ENCODE results near the gene NEURL1B. TPM values are rescaled to one million over a fixed set of nuclear protein-coding genes. Genes with fewer than 3 reads are reported as not detected.

The NEURL1B gene
- polyA plus RNA-seq, 1 of the 3 experiments (the other 2 are of a cell fraction), result 2.8 TPM

DNA sequence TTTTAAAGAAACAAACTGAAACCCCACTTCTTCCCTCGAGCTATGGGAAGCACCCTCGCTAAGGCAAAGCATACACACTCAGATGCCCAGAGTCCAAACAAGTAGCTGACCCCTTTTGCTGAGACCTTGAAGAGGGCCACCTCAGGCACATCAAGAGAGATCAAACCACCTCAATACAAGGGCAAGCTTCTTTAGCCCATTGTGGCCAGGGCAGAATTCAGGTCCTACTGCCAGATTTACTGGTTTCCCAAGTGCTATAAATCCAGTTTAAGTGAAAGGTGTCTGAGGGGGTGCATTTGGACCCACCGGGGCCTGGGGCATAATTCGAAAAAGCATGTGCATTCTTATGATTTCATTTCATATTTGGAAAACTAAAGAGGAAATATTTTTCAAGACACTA, 40.4 kb downstream of the NEURL1B start:
- POLR2A ChIA-PET, result no interaction called here
- no peaks in the 10 kb centered on the region for H3F3A ChIP-seq (replicated peaks; ENCODE audit: insufficient read depth)
- H3K4me2 ChIP-seq, result no peak overlapping the region
- no peak overlapping the region for H3K27ac ChIP-seq (ENCODE audit: low read depth in 2 of 2, low read length in 1 of 2)
- CTCF ChIA-PET, result interaction anchor here (0.6 to 1.5 kb wide), 3 partner anchors 15 to 202 kb away, joined by 3 to 4 read pairs (median 4); no protein-coding TSS in a partner anchor
- H4K20me1 ChIP-seq (ENCODE audit: insufficient read depth), result no peaks in the 10 kb centered on the region
- DNase-seq, result no peak
- 92% methylated on average over 4 of the region's 4 CpGs for WGBS (ENCODE audit: low lambda C conversion rate)
- H3K9ac ChIP-seq, result no peak overlapping the region
- peaks cover 0 to 5% of the 10 kb centered on the region in 2 experiments; a peak in 1 of 4 replicates for H3K4me1 ChIP-seq (ENCODE audit: control insufficient read depth in 1 of 2, insufficient read depth in 2 of 2, low read depth in 1 of 2, low read length in 1 of 2)
- H3K27me3 ChIP-seq (ENCODE audit: insufficient read depth), result no peaks in the 10 kb centered on the region
- no peaks in the 10 kb centered on the region for H3K9me3 ChIP-seq
- H3K36me3 ChIP-seq (replicated peaks in 1 of 2; ENCODE audit: control insufficient read depth in 1 of 2, insufficient read depth in 2 of 2, low read length in 1 of 2), result no peaks in the 10 kb centered on the region
- no peak overlapping the region for H3K4me3 ChIP-seq (ENCODE audit: low read depth in 2 of 2, low read length in 1 of 2)
- no peaks in the 10 kb centered on the region for H3K79me2 ChIP-seq (ENCODE audit: insufficient read depth)
- TF ChIP-seq ELF1 (IDR thresholded peaks at IDR 0.05) (no peak), EP300 (IDR thresholded peaks at IDR 0.05; ENCODE audit: borderline replicate concordance in 1 of 2, low read depth in 1 of 2, low read length in 1 of 2) (no peak), CHD2 (IDR thresholded peaks at IDR 0.05; ENCODE audit: low read length, partially characterized antibody) (no peak), FOSL2 (IDR thresholded peaks at IDR 0.05; ENCODE audit: borderline replicate concordance, low read depth) (no peak), FOXM1 (IDR thresholded peaks at IDR 0.05; ENCODE audit: low read depth) (no peak), NRF1 (IDR thresholded peaks at IDR 0.05; ENCODE audit: low read depth, low read length) (no peak)
- TF ChIP-seq, protein P1, sequence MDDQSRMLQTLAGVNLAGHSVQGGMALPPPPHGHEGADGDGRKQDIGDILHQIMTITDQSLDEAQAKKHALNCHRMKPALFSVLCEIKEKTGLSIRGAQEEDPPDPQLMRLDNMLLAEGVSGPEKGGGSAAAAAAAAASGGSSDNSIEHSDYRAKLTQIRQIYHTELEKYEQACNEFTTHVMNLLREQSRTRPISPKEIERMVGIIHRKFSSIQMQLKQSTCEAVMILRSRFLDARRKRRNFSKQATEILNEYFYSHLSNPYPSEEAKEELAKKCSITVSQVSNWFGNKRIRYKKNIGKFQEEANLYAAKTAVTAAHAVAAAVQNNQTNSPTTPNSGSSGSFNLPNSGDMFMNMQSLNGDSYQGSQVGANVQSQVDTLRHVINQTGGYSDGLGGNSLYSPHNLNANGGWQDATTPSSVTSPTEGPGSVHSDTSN (IDR thresholded peaks at IDR 0.05), result no peak
- H2AFZ ChIP-seq (ENCODE audit: low read depth), result no peak overlapping the region
- no peaks in the 10 kb centered on the region for H3K9me2 ChIP-seq

DNA sequence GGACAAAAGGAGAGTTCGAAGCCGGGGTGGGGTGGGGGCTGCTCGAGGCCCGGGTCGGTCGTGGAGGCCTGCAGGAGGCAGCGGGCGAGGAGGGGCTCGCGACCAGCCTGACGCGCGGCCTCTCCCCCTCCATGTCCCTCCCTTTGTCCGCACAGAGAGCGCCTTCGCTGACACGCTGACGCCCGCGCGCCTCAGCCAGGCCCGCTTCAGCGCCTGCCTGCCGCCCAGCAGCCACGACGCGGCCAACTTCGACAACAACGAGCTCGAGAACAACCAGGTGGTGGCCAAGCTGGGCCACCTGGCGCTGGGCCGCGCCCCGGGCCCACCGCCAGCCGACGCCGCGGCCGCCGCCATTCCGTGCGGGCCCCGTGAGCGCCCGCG, 42.2 kb downstream of the NEURL1B start:
- DNase-seq, result no peak
- Histone ChIP-seq H3K9ac (no peak overlapping the region), H3K36me3 (replicated peaks in 1 of 2; ENCODE audit: control insufficient read depth in 1 of 2, insufficient read depth in 2 of 2, low read length in 1 of 2) (no peaks in the 10 kb centered on the region), H3K27me3 (ENCODE audit: insufficient read depth) (no peaks in the 10 kb centered on the region), H3K4me2 (no peak overlapping the region), H3K27ac (ENCODE audit: low read depth in 2 of 2, low read length in 1 of 2) (no peak overlapping the region), H4K20me1 (ENCODE audit: insufficient read depth) (no peaks in the 10 kb centered on the region), H2AFZ (ENCODE audit: low read depth) (no peak overlapping the region), H3K9me3 (no peaks in the 10 kb centered on the region), H3K4me1 (ENCODE audit: control insufficient read depth in 1 of 2, insufficient read depth in 2 of 2, low read depth in 1 of 2, low read length in 1 of 2) (peaks cover 0 to 9% of the 10 kb centered on the region in 2 experiments; a peak in 1 of 4 replicates), H3K4me3 (ENCODE audit: low read depth in 2 of 2, low read length in 1 of 2) (no peak overlapping the region), H3K79me2 (ENCODE audit: insufficient read depth) (no peaks in the 10 kb centered on the region), H3F3A (replicated peaks; ENCODE audit: insufficient read depth) (no peaks in the 10 kb centered on the region), H3K9me2 (no peaks in the 10 kb centered on the region)
- WGBS (ENCODE audit: low lambda C conversion rate), result 97% methylated on average over 35 of the region's 47 CpGs
- POLR2A ChIA-PET, result no interaction called here
- CTCF ChIA-PET, result interaction anchor here (1.0 kb wide), 1 partner anchor 14 kb away, joined by 4 read pairs; no protein-coding TSS in a partner anchor
- no peak for TF ChIP-seq CHD2 (IDR thresholded peaks at IDR 0.05; ENCODE audit: low read length, partially characterized antibody)
- TF ChIP-seq, protein P2, sequence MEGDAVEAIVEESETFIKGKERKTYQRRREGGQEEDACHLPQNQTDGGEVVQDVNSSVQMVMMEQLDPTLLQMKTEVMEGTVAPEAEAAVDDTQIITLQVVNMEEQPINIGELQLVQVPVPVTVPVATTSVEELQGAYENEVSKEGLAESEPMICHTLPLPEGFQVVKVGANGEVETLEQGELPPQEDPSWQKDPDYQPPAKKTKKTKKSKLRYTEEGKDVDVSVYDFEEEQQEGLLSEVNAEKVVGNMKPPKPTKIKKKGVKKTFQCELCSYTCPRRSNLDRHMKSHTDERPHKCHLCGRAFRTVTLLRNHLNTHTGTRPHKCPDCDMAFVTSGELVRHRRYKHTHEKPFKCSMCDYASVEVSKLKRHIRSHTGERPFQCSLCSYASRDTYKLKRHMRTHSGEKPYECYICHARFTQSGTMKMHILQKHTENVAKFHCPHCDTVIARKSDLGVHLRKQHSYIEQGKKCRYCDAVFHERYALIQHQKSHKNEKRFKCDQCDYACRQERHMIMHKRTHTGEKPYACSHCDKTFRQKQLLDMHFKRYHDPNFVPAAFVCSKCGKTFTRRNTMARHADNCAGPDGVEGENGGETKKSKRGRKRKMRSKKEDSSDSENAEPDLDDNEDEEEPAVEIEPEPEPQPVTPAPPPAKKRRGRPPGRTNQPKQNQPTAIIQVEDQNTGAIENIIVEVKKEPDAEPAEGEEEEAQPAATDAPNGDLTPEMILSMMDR (IDR thresholded peaks at IDR 0.05), result no peak
- TF ChIP-seq, protein P3, sequence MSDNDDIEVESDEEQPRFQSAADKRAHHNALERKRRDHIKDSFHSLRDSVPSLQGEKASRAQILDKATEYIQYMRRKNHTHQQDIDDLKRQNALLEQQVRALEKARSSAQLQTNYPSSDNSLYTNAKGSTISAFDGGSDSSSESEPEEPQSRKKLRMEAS (IDR thresholded peaks at IDR 0.05; ENCODE audit: low read depth), result no peak
